ENCODE measurements around the gene LINS1. TPM values are rescaled to one million over a fixed set of nuclear protein-coding genes. Genes with fewer than 3 reads are reported as not detected.

The LINS1 gene
- total RNA-seq, 4 donors from 2014 or later = 10.7 to 76.6 (median 35.7) TPM

DNA sequence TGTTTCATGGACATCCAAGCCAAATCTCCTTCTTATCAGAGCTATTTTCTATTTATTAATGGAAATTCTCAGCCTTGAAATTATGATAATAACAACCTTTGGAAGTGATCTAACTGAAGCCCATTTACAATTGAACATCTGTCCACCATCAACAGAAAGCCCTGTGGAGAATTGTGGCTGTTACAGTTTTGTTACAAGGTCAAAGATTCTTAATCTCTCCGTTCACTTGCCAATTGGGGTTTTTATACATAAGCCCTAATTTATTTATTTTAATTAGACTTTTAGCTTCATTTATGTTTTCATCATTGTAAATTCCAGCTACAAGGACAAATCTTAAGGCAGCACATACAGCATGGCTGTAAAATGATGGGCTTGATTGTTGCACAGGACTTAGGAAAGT is 76.5 kb downstream of the LINS1 start:
- Histone ChIP-seq H3K27ac (no peak overlapping the region), H3K4me3 (no peak overlapping the region), H3K4me1 (peaks cover 0 to 8% (median 3%) of the 10 kb centered on the region in 4 donors), H3K36me3 (no peaks in the 10 kb centered on the region), H3K9me3 (peaks cover 0 to 7% (median 0%) of the 10 kb centered on the region in 4 donors), H3K27me3 (no peaks in the 10 kb centered on the region)
- no peak for DNase-seq (ENCODE audit: low spot score in 2 of 2)
- 10 to 20% methylated on average over 1 of the region's 1 CpG for WGBS, 2 donors
- TF ChIP-seq EP300 (IDR thresholded peaks at IDR 0.05) (no peak), POLR2A (IDR thresholded peaks at IDR 0.05) (no peak)
- TF ChIP-seq, protein P1, sequence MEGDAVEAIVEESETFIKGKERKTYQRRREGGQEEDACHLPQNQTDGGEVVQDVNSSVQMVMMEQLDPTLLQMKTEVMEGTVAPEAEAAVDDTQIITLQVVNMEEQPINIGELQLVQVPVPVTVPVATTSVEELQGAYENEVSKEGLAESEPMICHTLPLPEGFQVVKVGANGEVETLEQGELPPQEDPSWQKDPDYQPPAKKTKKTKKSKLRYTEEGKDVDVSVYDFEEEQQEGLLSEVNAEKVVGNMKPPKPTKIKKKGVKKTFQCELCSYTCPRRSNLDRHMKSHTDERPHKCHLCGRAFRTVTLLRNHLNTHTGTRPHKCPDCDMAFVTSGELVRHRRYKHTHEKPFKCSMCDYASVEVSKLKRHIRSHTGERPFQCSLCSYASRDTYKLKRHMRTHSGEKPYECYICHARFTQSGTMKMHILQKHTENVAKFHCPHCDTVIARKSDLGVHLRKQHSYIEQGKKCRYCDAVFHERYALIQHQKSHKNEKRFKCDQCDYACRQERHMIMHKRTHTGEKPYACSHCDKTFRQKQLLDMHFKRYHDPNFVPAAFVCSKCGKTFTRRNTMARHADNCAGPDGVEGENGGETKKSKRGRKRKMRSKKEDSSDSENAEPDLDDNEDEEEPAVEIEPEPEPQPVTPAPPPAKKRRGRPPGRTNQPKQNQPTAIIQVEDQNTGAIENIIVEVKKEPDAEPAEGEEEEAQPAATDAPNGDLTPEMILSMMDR (IDR thresholded peaks at IDR 0.05) = no peak

DNA sequence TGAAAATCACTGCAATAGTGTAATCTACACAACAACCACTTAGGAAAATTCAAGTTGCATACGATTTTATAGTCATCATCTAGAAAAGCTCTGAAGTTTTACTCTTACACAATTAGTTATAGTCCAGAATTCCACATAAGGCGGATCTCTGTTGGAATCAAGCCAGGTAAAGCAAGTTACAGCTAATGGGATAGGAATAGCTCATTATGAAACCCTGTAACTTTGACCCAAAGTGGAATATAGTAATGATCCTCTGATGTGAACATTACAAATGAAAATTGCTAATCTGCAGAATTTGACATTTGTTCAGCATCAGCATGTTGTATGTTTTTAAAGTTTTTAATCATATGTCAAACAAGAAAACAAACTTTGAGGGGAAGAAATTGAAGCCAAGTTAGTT is 77.7 kb downstream of the LINS1 start:
- peaks cover 0 to 7% (median 0%) of the 10 kb centered on the region in 4 donors for H3K9me3 ChIP-seq
- H3K4me1 ChIP-seq = peaks cover 0 to 11% (median 3%) of the 10 kb centered on the region in 4 donors
- 62 to 76% methylated on average over 2 of the region's 2 CpGs for WGBS, 2 donors
- no peak for TF ChIP-seq POLR2A (IDR thresholded peaks at IDR 0.05)
- H3K27me3 ChIP-seq = no peaks in the 10 kb centered on the region
- H3K36me3 ChIP-seq = no peaks in the 10 kb centered on the region
- H3K4me3 ChIP-seq = no peak overlapping the region
- DNase-seq (ENCODE audit: low spot score in 2 of 2) = no peak
- H3K27ac ChIP-seq = no peak overlapping the region

GRCh38 chr15:100521907-100522306 is 80.1 kb downstream of the LINS1 start:
- Histone ChIP-seq H3K27ac (no peak overlapping the region), H3K36me3 (no peaks in the 10 kb centered on the region), H3K27me3 (no peaks in the 10 kb centered on the region), H3K4me1 (peaks cover 0 to 11% (median 3%) of the 10 kb centered on the region in 4 donors), H3K4me3 (no peak overlapping the region), H3K9me3 (peaks cover 0 to 7% (median 0%) of the 10 kb centered on the region in 4 donors)
- TF ChIP-seq, protein P1 (IDR thresholded peaks at IDR 0.05) = no peak
- TF ChIP-seq EP300 (IDR thresholded peaks at IDR 0.05) = no peak
- no peak for TF ChIP-seq POLR2A (IDR thresholded peaks at IDR 0.05)
- 92 to 93% methylated on average over 3 of the region's 3 CpGs for WGBS, 2 donors
- no peak for DNase-seq (ENCODE audit: low spot score in 2 of 2)

DNA sequence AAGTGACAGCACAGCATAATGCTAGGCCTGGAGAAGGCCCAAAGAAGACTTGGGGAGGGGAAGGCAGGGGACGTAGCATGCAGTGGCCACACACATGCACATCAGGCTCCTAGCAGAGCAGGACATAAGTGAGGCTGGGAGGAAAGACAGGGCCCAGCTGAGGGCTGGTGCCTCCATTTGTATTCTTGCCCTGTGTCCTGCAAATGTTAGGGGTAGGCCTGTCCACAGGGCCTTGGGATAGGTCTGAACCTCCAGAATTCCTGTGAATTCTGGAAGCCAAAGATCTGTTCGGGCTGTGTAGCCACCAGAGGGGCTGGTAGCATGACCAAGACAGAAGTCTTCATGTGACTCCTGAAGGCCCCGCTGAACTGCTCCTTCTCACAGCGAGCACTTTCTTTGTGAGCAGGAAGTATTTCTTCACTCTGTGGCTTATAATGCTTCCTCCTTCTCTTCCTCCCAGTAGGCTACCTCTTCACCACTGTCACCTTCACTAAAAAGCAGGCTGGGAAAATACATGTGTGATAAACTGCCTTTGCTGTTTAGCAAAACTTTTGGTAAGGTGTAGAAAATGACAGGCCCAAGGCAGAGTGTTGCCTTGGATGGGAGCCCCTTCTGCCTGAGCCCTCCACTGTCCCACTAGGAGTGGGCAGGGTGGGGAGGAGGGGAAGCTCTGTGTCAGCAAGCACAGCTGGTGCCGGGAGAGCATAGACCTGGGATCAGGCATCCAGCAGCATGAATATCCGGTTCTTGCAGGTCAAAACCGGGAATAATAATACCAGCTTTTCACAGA is 81.7 kb downstream of the LINS1 start:
- Histone ChIP-seq H3K4me1 (peaks cover 0 to 4% (median 0%) of the 10 kb centered on the region in 4 donors), H3K27ac (no peak overlapping the region), H3K9me3 (peaks cover 0 to 7% (median 0%) of the 10 kb centered on the region in 4 donors), H3K27me3 (no peaks in the 10 kb centered on the region), H3K36me3 (no peaks in the 10 kb centered on the region), H3K4me3 (no peak overlapping the region)
- TF ChIP-seq EP300 (IDR thresholded peaks at IDR 0.05) = peak in 1 of 2 donors; percentile 15
- no peak for TF ChIP-seq POLR2A (IDR thresholded peaks at IDR 0.05)
- WGBS, 2 donors = 69 to 82% methylated on average over 7 of the region's 7 CpGs
- DNase-seq (ENCODE audit: low spot score in 2 of 2) = no peak

DNA sequence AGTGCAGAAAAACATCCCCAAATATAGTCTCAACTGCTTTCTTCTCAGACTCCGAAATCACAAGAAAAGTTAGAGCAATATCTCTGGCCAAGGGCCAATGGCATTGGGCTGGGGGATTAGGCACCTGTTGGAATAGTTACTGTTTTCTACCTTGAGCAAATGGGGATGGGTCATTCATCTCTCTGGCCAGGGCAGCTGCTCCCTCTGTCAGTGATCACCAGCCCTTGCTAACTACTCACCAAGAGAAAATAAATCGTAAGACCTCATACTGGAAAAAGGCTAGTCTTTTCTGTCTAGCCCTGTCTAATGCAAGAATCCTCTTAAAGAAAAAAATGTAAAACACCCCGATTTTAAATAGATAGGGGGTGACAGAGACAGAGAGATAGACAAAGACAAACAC is 84.1 kb downstream of the LINS1 start:
- H3K36me3 ChIP-seq = no peaks in the 10 kb centered on the region
- TF ChIP-seq EP300 (IDR thresholded peaks at IDR 0.05) (no peak), POLR2A (IDR thresholded peaks at IDR 0.05) (no peak)
- TF ChIP-seq, protein P1 (IDR thresholded peaks at IDR 0.05) = no peak
- DNase-seq (ENCODE audit: low spot score in 2 of 2) = no peak
- no peaks in the 10 kb centered on the region for H3K27me3 ChIP-seq
- no peak overlapping the region for H3K27ac ChIP-seq
- H3K9me3 ChIP-seq = peaks cover 0 to 1% (median 0%) of the 10 kb centered on the region in 4 donors
- no peak overlapping the region for H3K4me3 ChIP-seq
- WGBS, 2 donors = 64 to 71% methylated on average over 3 of the region's 3 CpGs
- peaks cover 0 to 4% (median 0%) of the 10 kb centered on the region in 4 donors for H3K4me1 ChIP-seq

Small RNA genes within 50 kb of the gene (small RNA-seq; reads per million reads assigned to genes)
- gene RF00019 (not detected), gene RNU6-181P (not detected), gene RNU6-322P (not detected)

Other genes starting within 250 kb of the LINS1 start
- gene CERS3, start 73.2 kb downstream of the LINS1 start, total RNA-seq = under 1 TPM in 1 of 4 donors, not detected in 3; 0.21 TPM
- gene ASB7, start 405 bp upstream of the LINS1 start, total RNA-seq = 10 to 100 TPM; 11.4 to 12.7 (median 12.1) TPM